ENCODE measurements around the gene THAP9.
"Not testable (repeated sequence)": the region's sequence is repeated elsewhere in the genome, so short reads cannot be mapped to it uniquely, and the experiment has no call there.

THAP9 gene

GRCh38 chr4:82893942-82894341 is 6.6 kb upstream of the THAP9 start:
- DNase-seq = no peak

DNA sequence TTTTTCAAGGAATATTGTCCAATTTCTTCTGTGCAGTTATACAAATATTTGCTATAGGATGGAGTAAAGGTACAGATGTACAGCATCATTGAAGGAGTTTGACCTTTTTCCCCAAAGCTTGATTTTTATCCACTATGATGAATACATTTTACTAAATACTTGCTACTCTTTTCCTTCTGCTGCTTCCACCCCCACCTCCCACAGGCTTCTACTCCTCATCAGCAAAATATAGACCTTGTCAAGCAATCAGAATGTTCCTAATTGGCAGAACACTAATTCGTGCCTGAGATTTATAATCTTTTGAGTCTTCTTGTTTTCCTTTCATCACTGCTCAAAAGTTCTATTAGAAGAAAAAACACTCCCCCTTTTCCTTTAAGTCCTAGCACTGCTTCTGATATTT is 3.8 kb upstream of the THAP9 start:
- no peak for DNase-seq

DNA sequence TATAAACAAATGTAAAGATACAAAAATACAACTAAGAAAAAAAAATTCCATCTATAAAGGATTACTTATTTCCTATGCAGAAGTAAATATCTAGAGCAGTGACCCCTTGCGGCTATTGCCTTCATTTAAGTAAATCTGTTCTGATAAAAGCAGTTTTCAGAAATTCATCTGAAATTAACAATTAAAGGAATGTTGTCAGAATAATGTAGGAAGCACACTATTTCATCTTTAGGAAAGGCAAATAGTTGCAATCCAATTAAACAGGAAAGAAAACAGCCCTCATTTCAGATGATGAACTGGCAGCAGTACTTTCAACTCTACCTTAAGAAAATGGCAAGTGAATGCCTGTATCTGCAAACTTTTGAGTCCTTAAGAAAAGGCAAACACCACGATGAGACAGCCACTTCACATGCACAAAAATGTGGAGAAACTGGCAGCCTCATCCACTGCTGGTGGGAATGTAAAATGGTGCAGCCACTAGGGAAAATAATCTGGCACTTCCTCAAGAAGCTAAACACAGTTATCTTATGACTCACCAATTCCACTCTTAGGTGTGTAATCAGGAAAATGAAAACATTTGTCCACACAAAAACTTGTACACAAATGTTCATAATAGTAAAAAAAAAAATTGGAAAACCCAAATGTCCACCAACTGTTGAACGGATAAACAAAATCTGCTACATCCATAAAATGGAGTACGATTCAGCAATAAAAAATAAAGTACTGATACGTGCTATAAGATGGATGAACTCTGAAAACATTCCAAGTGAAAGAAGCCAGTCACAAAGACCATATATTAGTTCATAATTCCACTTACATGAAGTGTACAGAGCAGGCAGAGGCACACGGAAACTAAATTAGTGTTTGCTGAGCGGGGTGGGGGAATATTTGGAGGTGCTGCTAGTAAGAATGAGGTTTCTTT is 2.0 kb upstream of the THAP9 start:
- DNase-seq = no peak

DNA sequence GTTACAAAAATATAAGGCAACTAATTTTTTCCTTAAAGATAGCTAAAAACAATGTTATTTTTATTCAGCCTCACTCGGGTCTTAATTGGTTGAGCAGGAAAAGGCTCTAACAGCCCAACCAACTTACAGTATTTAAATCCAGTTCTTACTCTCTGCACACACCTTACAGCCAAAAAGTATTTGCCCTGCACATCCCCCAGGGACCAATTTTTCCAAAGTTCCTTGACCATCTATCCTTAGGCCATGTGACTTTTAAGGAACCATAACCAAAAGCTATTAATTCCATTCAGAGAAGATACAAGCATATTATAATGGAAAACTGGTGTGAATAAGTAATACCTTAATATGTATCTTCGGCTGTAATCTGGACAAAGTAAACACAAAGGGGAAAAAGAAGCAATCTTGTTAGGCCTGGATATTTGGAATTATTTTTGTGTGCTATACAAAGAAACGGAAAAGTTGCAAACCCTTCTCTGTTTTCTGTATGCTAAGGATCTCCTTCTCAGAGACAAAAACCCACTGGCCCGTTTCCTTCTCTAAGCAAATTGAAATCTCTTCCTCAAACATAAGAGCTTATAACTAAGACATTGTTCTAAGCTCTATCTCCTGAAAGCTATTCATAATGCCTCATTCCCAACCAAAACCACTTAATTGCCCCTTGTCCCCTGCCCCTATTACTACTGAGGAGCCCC is 1.0 kb upstream of the THAP9 start:
- DNase-seq = no peak

DNA sequence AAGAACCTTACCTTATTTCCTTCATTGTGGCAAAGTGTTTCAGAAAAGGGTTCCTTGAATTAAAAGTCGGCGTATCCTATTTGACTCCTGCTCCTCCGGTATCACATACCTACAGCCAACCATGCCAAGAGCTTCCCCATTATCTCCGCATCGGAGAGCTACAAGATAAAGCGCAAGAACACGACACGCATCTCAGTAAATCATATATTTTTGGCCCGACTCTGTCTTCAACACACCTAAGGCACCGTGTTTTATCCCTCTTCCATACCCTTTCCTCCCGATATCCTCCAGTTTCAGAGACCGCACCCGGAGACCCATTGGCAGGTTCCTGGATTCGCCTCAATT is 497 bp upstream of the THAP9 start:
- no peak for DNase-seq

DNA sequence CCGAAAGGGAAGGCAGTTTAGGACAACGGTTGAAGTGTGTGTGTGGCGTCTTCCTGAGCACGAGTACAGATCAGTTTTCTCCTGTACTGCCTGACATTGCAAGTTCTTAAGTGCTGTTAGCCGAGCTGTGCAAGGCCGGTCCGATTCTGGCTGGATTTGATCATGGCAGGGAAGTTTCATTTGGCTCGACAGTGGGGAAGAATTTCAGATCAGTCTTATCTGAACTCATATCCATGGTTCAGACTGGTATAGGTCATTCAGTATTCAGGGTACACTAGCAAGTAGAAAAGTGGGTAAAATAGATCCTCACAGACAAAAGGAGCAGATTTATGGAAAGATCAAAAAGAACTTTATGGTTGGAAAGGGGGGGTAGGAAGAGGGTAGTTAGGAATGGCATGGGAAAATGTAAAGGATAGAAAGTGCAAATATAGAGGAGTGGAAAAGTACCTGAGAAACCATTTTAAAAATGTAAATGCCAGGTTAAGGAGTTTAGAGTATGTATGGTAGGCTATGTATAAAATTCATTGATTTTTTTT is 716 bp downstream of the THAP9 start:
- DNase-seq = no peak

DNA sequence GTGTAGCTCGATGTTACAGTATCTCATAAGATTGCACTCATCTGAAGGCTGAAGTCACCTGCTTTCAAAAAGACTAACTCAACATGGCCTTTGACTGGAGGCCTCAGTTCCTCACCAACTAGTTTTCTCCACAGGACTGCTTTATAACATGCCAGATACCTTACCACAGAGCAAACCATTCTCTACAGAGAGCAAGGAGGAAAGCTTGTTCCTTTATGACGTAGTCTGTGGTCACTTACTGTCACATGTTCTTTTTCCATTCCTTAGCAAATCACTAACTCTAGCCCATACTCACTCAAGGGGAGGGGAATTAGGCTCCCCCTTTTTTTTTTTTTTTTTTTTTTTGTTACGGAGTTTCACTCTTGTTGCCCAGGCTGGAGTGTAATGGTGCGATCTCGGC is 3.2 kb downstream of the THAP9 start:
- DNase-seq = no peak

- DNase-seq = peak; percentile 50
Measured at GRCh38 chr4:82905205-82905604, 4.7 kb downstream of the THAP9 start.

- DNase-seq = no peak
Measured at GRCh38 chr4:82906469-82906868, 5.9 kb downstream of the THAP9 start.

DNA sequence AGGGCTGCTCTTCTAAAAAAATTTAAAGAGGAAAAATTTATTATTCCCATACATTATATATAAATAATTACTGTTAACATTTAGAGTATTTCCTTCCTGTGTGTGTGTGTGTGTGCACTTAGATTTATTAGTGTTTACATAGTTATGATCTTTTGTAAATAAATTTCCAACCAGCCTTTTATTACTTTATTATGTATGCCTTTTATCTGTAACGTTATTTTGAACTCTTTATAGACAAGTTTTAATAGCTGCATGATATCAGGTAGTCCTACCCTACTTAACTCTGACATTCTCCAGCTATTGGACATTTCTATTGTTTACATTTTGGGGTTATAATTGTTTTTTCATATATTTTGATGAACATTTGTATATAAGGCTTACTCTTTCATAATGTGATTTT is 8.8 kb downstream of the THAP9 start:
- DNase-seq = no peak

- no peak for DNase-seq
Measured at GRCh38 chr4:82913305-82913704, 12.8 kb downstream of the THAP9 start.

DNA sequence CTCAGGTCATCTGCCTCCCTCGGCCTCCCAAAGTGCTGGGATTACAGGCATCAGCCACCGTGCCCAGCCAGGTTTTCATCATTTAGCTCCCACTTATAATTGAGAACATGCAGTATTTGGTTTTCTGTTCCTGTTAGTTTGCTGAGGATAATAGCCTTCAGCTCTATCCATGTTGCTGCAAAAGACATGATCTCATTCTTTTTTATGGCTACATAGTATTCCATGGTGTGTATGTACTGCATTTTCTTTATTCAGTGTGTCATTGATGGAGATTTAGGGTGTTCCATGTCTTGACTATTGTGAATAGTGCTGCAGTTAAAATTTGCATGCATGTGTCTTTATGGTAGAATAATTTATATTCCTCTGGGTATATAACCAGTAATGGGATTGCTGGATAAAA is 13.4 kb downstream of the THAP9 start:
- DNase-seq = not testable (repeated sequence)

- no peak for DNase-seq
Measured at GRCh38 chr4:82918091-82918490, 17.6 kb downstream of the THAP9 start.

GRCh38 chr4:82919386-82919785 is 18.9 kb downstream of the THAP9 start:
- no peak for DNase-seq

DNA sequence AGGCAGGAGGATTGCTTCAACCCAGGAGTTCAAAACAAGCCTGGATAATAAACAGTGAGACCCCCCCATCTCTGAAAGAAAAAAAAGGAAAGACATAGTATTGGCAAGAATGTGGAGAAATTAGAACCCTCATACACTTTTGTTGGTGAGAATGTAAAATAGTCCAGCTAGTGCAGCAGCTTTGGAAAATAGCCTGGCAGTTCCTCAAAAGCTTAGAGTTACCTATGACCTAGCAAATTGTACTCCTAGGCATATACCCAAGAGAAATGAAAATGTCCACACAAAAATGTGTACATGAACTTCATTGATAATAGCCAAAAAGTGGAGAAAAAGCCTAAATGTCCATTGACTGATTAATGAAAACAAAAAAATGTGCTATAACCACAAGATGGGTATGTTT is 21.3 kb downstream of the THAP9 start:
- DNase-seq = no peak

- no peak for DNase-seq
Measured at GRCh38 chr4:82930848-82931755, 30.6 kb downstream of the THAP9 start.

DNA sequence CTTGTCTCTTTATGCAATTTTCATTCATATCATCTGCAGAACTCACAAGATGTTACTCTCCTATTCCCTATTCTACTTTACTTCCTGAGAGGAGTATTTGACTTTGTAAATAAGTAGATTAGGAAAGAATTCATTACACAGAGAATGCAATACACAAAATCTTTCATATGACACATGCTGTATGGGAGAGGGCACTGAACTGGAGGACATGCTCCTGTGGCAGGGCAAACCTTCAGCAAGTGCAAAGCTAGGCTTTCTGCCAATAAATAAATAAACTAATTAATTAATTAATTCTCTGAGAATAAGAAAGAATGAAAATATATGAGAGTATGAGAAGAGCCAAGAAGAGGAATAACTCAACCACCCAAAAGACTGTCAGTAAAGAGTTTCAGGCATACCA is 33.9 kb downstream of the THAP9 start:
- no peak for DNase-seq

DNA sequence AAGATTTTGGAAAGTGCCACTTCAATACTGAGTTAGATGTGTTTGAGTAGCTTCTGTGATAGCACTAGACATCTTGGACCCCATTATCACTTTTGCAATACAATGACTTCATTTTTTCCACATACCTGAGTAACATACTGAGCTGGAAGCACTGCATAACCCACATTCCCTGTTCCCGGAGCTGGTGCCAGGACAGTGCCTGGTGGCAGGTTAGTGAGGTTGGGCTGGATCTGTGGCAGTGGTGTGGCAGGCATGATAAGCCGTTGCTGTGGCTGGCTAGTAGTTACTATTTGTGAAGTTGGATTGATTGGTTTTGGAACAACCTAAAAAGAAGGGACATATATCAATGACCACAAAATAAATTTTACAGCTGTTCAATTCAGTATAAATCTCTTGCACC is 38.9 kb downstream of the THAP9 start:
- DNase-seq = no peak

- no peak for DNase-seq
Measured at GRCh38 chr4:82947498-82947897, 47.0 kb downstream of the THAP9 start.

- no peak for DNase-seq
Measured at GRCh38 chr4:82948647-82949204, 48.2 kb downstream of the THAP9 start.

DNA sequence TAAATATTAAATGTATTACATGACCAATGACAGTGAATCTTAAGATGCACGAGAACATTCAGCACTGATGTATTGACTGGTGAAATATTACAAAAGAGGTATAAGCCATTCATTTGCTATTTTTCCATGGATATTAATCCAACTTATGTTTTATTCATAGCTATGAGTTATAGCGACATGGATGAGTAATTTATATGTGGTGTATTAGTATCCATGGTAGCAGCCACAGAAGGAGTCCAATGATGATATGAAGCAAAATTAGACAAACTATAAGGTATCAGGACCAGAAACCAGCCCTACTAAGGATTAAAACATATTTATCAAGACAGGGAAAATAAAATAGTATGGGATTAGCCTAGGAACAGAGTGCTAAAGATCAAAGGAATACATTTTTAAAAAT is 50.7 kb downstream of the THAP9 start:
- DNase-seq = no peak

DNA sequence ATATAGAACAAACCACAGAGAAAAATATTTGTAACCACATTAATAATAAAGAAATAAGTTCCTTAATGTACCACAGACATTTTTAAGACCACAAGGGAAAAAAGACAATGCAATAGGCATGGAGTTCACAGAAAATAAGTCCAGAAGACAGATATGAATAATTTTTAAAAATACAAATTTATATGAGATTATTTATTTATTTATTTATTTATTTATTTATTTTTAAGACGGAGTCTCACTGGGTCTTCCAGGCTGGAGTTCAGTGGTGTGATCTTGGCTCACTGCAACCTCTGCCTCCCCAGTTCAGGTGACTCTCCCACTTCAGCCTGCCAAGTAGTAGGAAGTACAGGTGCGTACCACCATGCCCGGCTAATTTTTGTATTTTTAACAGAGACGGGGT is 53.7 kb downstream of the THAP9 start:
- no peak for DNase-seq

GRCh38 chr4:82957045-82957444 is 56.5 kb downstream of the THAP9 start:
- no peak for DNase-seq
